ENCODE results near the gene MYB.

The MYB gene

DNA sequence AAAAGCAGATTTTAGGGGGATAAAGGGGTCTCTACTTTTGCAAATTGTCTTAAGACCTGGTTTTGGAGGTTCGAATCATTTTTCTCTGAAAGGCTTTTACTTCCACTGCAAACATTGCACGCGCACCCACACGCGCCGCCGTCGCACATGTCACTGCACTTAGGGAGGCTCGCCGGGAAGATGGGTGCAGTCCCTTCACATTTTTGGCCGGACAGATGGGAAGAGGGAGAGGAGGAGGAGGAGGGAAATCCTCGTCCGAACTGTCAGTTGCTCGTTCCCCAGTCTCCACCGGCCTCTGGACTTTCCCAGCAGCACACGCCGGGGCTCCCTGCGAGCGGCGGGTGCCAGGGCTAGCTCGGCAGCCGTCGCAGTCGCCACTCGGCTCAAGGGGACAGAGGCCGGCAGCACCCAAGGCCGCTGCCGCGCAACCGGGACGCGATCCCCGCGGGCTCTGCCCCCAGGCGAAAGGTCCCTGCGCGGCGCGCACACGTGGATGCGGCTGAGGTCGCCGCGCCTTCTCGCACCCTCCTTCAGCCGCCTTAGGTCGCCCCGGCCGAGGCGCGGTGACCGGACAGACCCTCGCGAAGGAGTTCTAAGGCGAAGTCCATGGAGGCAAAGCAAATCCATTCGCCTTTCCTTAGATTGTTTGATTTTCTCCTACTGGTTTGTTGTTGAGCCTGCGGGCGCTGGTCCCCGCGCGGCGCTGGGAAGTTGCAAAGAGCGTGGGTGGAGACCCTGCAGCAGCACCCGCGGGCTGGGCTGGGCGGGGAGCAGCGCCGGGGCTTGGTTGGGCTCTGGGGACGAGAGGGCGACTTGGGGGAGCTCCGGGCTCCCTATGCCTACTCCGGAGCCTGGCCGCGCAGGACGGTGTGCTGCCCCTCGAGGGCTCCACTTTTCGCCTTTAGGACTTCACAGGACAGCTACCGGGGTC lies 1.2 kb downstream of the MYB start:
- peak overlapping the region; percentile 97 for H3K9ac ChIP-seq (ENCODE audit: low read depth, low read length, poor library complexity, severe bottlenecking)
- H3K9me2 ChIP-seq (replicated peaks; ENCODE audit: low read depth, low read length): no peaks in the 10 kb centered on the region
- H3K27me3 ChIP-seq (ENCODE audit: insufficient read depth, low read length, poor library complexity, severe bottlenecking): peaks cover 37% of the 10 kb centered on the region
- H3K79me2 ChIP-seq (ENCODE audit: insufficient read depth, low read length): peaks cover 63% of the 10 kb centered on the region
- no peaks in the 10 kb centered on the region for H3K9me3 ChIP-seq (ENCODE audit: insufficient read depth, low read depth, low read length)
- no peak overlapping the region for H2AFZ ChIP-seq (ENCODE audit: low read length)
- H3K36me3 ChIP-seq (ENCODE audit: insufficient read depth, low read length): peaks cover 26% of the 10 kb centered on the region
- TF ChIP-seq, protein P1, sequence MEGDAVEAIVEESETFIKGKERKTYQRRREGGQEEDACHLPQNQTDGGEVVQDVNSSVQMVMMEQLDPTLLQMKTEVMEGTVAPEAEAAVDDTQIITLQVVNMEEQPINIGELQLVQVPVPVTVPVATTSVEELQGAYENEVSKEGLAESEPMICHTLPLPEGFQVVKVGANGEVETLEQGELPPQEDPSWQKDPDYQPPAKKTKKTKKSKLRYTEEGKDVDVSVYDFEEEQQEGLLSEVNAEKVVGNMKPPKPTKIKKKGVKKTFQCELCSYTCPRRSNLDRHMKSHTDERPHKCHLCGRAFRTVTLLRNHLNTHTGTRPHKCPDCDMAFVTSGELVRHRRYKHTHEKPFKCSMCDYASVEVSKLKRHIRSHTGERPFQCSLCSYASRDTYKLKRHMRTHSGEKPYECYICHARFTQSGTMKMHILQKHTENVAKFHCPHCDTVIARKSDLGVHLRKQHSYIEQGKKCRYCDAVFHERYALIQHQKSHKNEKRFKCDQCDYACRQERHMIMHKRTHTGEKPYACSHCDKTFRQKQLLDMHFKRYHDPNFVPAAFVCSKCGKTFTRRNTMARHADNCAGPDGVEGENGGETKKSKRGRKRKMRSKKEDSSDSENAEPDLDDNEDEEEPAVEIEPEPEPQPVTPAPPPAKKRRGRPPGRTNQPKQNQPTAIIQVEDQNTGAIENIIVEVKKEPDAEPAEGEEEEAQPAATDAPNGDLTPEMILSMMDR (conservative IDR thresholded peaks at IDR 0.05; ENCODE audit: low read length): no peak
- TF ChIP-seq EZH2phosphoT487 (IDR thresholded peaks at IDR 0.05; ENCODE audit: borderline replicate concordance): no peak
- peak overlapping the region; percentile 86 for H3K4me2 ChIP-seq (ENCODE audit: low read depth, low read length, poor library complexity, severe bottlenecking)
- H4K20me1 ChIP-seq (ENCODE audit: insufficient read depth, low read length, poor library complexity, severe bottlenecking): peaks cover 50% of the 10 kb centered on the region
- H3K4me3 ChIP-seq (ENCODE audit: low read length, poor library complexity, severe bottlenecking): peak overlapping the region; percentile 89
- peaks cover 47% of the 10 kb centered on the region for H3K4me1 ChIP-seq (ENCODE audit: insufficient read depth, low read length, poor library complexity, severe bottlenecking)
- H3F3A ChIP-seq (ENCODE audit: low read depth): peaks cover 13% of the 10 kb centered on the region; the same call in 1 of the 2 replicates

DNA sequence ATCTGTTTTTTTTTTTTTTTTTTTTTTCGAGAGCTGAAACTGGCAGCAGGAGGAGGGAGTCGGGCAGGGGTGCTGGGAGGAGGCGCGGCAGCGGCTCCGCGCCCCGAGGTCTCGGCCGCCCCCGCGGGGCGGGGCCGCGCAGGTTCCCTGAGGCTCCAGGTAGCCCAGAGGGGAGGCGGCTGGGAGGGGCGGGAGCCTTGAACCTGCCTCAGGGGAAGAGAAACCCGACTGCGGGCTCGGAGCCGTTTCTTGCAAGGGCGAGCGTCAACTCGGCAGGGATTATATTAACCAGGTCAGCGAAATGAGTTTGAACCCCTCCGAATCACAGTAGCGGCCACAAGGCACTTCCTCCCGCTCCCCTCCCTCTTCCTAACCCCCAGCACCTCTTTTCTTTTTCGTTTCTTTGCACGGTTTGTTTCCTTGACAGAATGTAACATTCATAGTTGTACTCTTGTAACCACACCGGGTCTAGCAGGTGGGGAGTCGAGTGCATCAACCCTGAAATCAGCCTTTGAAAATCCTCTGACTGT lies 2.0 kb downstream of the MYB start:
- Histone ChIP-seq H3K9me2 (replicated peaks; ENCODE audit: low read depth, low read length) (no peaks in the 10 kb centered on the region), H2AFZ (ENCODE audit: low read length) (no peak overlapping the region), H3F3A (ENCODE audit: low read depth) (peaks cover 13% of the 10 kb centered on the region; the same call in 1 of the 2 replicates), H4K20me1 (ENCODE audit: insufficient read depth, low read length, poor library complexity, severe bottlenecking) (peaks cover 56% of the 10 kb centered on the region), H3K4me3 (ENCODE audit: low read length, poor library complexity, severe bottlenecking) (peak overlapping the region; percentile 89), H3K36me3 (ENCODE audit: insufficient read depth, low read length) (peaks cover 32% of the 10 kb centered on the region), H3K4me2 (ENCODE audit: low read depth, low read length, poor library complexity, severe bottlenecking) (peak overlapping the region; percentile 86), H3K79me2 (ENCODE audit: insufficient read depth, low read length) (peaks cover 70% of the 10 kb centered on the region), H3K9me3 (ENCODE audit: insufficient read depth, low read depth, low read length) (no peaks in the 10 kb centered on the region), H3K27me3 (ENCODE audit: insufficient read depth, low read length, poor library complexity, severe bottlenecking) (peaks cover 37% of the 10 kb centered on the region), H3K9ac (ENCODE audit: low read depth, low read length, poor library complexity, severe bottlenecking) (peak overlapping the region; percentile 97), H3K4me1 (ENCODE audit: insufficient read depth, low read length, poor library complexity, severe bottlenecking) (peaks cover 52% of the 10 kb centered on the region)
- TF ChIP-seq, protein P1 (conservative IDR thresholded peaks at IDR 0.05; ENCODE audit: low read length): no peak
- no peak for TF ChIP-seq EZH2phosphoT487 (IDR thresholded peaks at IDR 0.05; ENCODE audit: borderline replicate concordance)

DNA sequence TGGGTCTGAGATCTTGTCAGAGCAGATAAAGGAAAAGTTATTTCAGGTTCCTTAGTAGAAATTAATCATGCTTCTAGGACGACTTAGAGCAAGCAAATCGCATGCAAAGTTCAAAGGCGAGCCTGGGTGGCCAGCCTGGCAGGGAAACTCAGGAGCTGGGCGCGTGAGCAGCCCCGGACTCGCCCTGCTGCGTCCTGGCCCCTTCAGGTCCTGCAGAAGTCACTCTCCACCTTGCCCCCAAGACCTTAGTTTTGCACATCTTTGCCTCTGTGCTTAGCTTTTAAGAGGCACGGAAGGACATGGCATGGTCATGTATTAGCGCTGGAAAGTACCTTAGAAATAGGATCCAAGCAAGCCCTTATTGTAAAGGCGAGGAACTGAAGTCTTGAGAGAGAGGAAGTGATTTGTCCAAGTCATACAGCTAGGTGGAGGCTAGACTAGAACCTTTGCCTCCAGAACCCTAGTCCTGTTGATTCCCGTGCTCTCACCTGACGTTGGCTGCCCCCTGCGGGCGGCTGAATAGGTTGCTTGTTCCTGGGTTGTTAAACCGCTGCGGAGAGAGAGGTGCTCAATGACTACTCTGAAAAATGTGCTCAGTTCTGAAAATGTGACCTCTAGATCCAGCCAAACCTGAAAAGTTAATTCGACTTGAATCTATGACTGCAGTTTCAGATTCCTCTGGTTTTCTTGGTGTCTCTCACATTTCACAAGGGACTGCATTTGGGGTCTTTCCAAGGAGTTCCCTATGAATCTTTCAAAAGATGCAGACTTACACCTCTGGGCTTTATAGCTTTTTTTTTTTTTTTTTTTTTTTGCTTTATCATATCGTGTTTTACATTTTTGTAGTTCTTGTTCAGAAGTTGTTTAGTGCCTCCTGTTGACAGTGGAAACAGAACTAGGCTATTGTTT lies 2.7 kb downstream of the MYB start:
- Histone ChIP-seq H3K36me3 (ENCODE audit: insufficient read depth, low read length) (peaks cover 40% of the 10 kb centered on the region), H3K4me2 (ENCODE audit: low read depth, low read length, poor library complexity, severe bottlenecking) (peak overlapping the region; percentile 86), H3K79me2 (ENCODE audit: insufficient read depth, low read length) (peaks cover 77% of the 10 kb centered on the region), H3K4me1 (ENCODE audit: insufficient read depth, low read length, poor library complexity, severe bottlenecking) (peaks cover 52% of the 10 kb centered on the region), H3F3A (ENCODE audit: low read depth) (peaks cover 13% of the 10 kb centered on the region; the same call in 1 of the 2 replicates), H3K27me3 (ENCODE audit: insufficient read depth, low read length, poor library complexity, severe bottlenecking) (peaks cover 37% of the 10 kb centered on the region), H3K4me3 (ENCODE audit: low read length, poor library complexity, severe bottlenecking) (peak overlapping the region; percentile 89), H2AFZ (ENCODE audit: low read length) (no peak overlapping the region), H4K20me1 (ENCODE audit: insufficient read depth, low read length, poor library complexity, severe bottlenecking) (peaks cover 63% of the 10 kb centered on the region), H3K9ac (ENCODE audit: low read depth, low read length, poor library complexity, severe bottlenecking) (peak overlapping the region; percentile 97), H3K9me2 (replicated peaks; ENCODE audit: low read depth, low read length) (no peaks in the 10 kb centered on the region), H3K9me3 (ENCODE audit: insufficient read depth, low read depth, low read length) (no peaks in the 10 kb centered on the region)
- TF ChIP-seq, protein P1 (conservative IDR thresholded peaks at IDR 0.05; ENCODE audit: low read length): peak; percentile 92
- TF ChIP-seq EZH2phosphoT487 (IDR thresholded peaks at IDR 0.05; ENCODE audit: borderline replicate concordance): no peak
